ENCODE measurements around the gene KSR1. TPM values are rescaled to one million over a fixed set of nuclear protein-coding genes. Genes with fewer than 3 reads are reported as not detected.

KSR1 gene
- total RNA-seq, 4 donors from 2014 or later, result 26.6 to 64.4 (median 42.2) TPM

DNA sequence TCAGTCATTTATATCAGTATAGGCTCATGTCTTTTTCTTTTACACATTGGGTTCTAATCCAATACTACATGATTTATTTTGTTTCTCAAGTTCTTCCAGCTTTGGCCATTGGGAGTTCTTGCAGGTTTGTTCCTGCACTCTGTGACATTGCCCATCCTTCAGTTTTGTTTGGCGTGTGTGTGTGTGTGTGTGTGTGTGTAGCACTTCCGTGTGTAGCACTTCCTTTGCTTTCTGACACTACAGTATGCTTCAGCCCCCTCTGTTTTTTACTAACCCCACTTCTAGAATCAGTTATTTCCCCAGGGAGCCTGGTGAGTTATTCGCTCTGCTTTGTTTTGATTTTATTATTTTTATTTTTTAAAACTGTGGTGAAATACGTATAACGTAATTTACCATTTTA lies 99.1 kb downstream of the KSR1 start:
- Histone ChIP-seq H3K27me3 (no peaks in the 10 kb centered on the region), H3K36me3 (no peaks in the 10 kb centered on the region), H3K4me1 (peaks cover 0 to 30% (median 7%) of the 10 kb centered on the region in 4 donors), H3K4me3 (no peak overlapping the region), H3K9me3 (no peaks in the 10 kb centered on the region), H3K27ac (no peak overlapping the region)
- no peak for DNase-seq
- TF ChIP-seq POLR2A (IDR thresholded peaks at IDR 0.05), result no peak
- TF ChIP-seq CTCF (IDR thresholded peaks at IDR 0.05), result no peak

DNA sequence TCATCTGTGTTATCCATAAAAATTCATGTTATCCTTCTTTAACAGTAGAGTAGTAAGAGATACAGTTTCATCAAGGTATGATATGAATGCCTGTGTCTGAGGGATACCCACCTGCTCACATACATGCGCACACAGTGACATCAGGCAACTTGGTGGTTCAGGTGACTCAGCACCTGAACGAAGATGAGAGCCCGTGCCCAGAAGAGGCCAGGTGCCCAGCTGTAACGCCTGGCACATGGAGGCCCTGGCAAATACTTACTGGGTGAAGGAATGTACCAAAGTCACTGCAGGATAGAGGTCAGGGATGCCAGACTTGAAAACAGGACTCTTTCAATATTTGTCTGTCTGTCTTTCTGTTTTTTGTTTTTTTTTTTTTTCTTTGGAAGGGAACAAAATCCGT lies 102.1 kb downstream of the KSR1 start:
- TF ChIP-seq CTCF (IDR thresholded peaks at IDR 0.05) (no peak), POLR2A (IDR thresholded peaks at IDR 0.05) (no peak)
- Histone ChIP-seq H3K4me1 (peaks cover 0 to 30% (median 7%) of the 10 kb centered on the region in 4 donors), H3K36me3 (no peaks in the 10 kb centered on the region), H3K27ac (no peak overlapping the region), H3K27me3 (no peaks in the 10 kb centered on the region), H3K9me3 (no peaks in the 10 kb centered on the region), H3K4me3 (no peak overlapping the region)
- no peak for DNase-seq

GRCh38 chr17:27558842-27559505 lies 102.7 kb downstream of the KSR1 start:
- no peaks in the 10 kb centered on the region for H3K9me3 ChIP-seq
- TF ChIP-seq POLR2A (IDR thresholded peaks at IDR 0.05) (no peak), CTCF (IDR thresholded peaks at IDR 0.05) (peak in 1 of 6 experiments; percentile 7)
- peak in 2 of 3 donors; percentile 72 to 74 for DNase-seq
- H3K36me3 ChIP-seq, result no peaks in the 10 kb centered on the region
- no peak overlapping the region for H3K4me3 ChIP-seq
- peaks cover 0 to 26% (median 7%) of the 10 kb centered on the region in 4 donors for H3K4me1 ChIP-seq
- peak overlapping the region; percentile 25 to 79 (median 55) for H3K27ac ChIP-seq
- no peaks in the 10 kb centered on the region for H3K27me3 ChIP-seq

DNA sequence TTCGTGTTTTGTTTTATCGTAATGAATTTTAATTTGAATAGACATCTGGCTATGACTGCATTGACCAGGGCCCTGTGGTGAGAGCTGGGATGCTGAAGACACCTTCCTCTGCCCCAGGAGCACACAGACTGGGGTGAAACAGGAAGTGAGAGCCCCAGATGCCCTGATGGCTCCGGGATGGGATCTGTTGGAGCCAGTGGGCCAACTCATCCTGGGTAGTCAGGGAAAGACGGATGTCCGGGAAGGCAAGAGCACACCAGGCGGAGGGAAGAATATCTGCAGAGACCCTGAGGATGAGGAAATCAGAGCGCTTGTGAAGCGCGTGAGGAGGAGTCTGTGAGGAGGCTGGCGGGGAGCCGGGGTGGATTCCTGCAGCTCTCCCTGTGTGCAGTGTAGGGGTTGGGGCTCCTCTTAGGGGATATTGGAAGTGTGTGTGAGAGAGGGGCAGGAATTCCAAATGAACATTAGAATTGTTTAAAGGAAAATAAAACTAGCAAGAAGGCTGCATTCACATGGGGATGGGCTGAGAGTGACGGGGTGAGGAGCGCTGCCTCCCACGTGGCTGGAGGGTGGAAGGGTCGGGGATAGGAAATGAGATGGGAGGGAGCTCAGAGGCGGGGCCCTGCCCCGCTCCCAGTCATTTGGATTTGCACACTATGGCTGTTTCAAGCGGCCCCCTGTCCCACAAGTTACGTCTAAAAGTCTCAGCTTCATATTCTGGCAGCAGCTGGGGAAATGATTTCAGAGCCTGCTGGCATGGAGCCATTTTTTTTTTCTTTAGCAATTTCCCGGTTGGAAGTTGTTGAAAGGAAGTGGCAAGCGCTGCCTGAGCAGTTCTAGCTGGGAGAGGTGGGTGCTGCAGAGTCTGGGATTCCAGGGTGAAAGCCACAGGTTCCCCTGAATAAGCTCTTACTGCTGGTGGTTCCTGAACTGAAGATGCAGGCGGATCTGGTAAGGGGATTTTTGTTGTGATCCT lies 103.5 kb downstream of the KSR1 start:
- peak in 1 of 3 donors; percentile 59 for DNase-seq
- no peaks in the 10 kb centered on the region for H3K9me3 ChIP-seq
- no peaks in the 10 kb centered on the region for H3K27me3 ChIP-seq
- H3K36me3 ChIP-seq, result no peaks in the 10 kb centered on the region
- TF ChIP-seq POLR2A (IDR thresholded peaks at IDR 0.05), result no peak
- no peak for TF ChIP-seq CTCF (IDR thresholded peaks at IDR 0.05)
- H3K4me1 ChIP-seq, result peaks cover 0 to 26% (median 7%) of the 10 kb centered on the region in 4 donors
- H3K27ac ChIP-seq, result peak overlapping the region; percentile 25 to 79 (median 55)
- H3K4me3 ChIP-seq, result peak overlapping the region in 1 of 4 donors; percentile 15

DNA sequence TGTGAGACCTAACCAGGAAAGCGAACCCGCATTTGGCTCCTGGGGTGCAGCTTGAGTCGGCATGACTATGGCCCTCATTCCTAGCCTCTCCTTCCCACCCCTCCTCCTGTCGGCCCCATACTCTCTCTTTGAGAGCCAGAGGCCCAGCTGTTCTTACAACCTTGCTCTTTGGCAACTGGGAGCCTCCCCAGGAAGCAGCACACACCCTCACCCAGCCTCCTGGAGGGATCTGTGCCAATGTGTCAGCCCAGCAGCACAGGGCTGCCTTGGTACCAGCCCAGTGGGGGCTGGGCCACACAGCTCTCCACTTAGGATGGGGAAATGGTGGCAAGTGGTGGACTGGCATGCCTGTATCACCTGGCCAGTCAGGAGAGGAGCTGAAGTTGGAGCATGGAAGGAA lies 104.4 kb downstream of the KSR1 start:
- peak in 1 of 3 donors; percentile 68 for DNase-seq
- H3K4me1 ChIP-seq, result peaks cover 0 to 26% (median 7%) of the 10 kb centered on the region in 4 donors
- H3K4me3 ChIP-seq, result no peak overlapping the region
- no peaks in the 10 kb centered on the region for H3K36me3 ChIP-seq
- H3K27me3 ChIP-seq, result no peaks in the 10 kb centered on the region
- TF ChIP-seq POLR2A (IDR thresholded peaks at IDR 0.05) (no peak), CTCF (IDR thresholded peaks at IDR 0.05) (no peak)
- H3K9me3 ChIP-seq, result no peaks in the 10 kb centered on the region
- peak overlapping the region; percentile 25 to 79 (median 55) for H3K27ac ChIP-seq

Data from Peyer's patch (tissue), 4 donors.